ENCODE measurements around the gene TBC1D9B. TPM values are rescaled to one million over a fixed set of nuclear protein-coding genes. Genes with fewer than 3 reads are reported as not detected.

The TBC1D9B gene
- polyA plus RNA-seq, 2 of the 4 experiments (the other 2 are of a cell fraction), result 37.2 to 64.7 TPM

- Histone ChIP-seq H3K4me3 (no peak overlapping the region), H3K4me2 (no peak overlapping the region), H3K9me3 (peaks cover 12% of the 10 kb centered on the region; the same call in 2 of the 3 replicates), H3K4me1 (no peaks in the 10 kb centered on the region), H3K27ac (no peak overlapping the region)
- FAIRE-seq, result no peak
- CTCF ChIA-PET, result interaction anchor here (0.6 to 0.9 kb wide), 2 partner anchors 11 to 398 kb away, joined by 3 to 4 read pairs; no protein-coding TSS in a partner anchor
- DNase-seq (ENCODE audit: low read depth in 1 of 2, low spot score in 1 of 2), result no peak
- no peak for TF ChIP-seq MAZ (IDR thresholded peaks at IDR 0.05; ENCODE audit: borderline replicate concordance, low read depth, low read length)
- TF ChIP-seq FOXS1 (CRISPR knock-in tag; IDR thresholded peaks at IDR 0.05), result no peak
- no peak for TF ChIP-seq RAD21 (conservative IDR thresholded peaks at IDR 0.05 in 1 of 2, IDR thresholded peaks at IDR 0.05 in 1 of 2)
- TF ChIP-seq HOXB5 (CRISPR knock-in tag; IDR thresholded peaks at IDR 0.05), result no peak
- TF ChIP-seq CEBPB (IDR thresholded peaks at IDR 0.05), result no peak
- TF ChIP-seq, protein P1, sequence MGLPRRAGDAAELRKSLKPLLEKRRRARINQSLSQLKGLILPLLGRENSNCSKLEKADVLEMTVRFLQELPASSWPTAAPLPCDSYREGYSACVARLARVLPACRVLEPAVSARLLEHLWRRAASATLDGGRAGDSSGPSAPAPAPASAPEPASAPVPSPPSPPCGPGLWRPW (IDR thresholded peaks at IDR 0.05), result no peak
- TF ChIP-seq, protein P2, sequence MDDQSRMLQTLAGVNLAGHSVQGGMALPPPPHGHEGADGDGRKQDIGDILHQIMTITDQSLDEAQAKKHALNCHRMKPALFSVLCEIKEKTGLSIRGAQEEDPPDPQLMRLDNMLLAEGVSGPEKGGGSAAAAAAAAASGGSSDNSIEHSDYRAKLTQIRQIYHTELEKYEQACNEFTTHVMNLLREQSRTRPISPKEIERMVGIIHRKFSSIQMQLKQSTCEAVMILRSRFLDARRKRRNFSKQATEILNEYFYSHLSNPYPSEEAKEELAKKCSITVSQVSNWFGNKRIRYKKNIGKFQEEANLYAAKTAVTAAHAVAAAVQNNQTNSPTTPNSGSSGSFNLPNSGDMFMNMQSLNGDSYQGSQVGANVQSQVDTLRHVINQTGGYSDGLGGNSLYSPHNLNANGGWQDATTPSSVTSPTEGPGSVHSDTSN (IDR thresholded peaks at IDR 0.05), result no peak
- TF ChIP-seq ZNF302 (CRISPR knock-in tag; IDR thresholded peaks at IDR 0.05), result no peak
- 91% methylated on average over 13 of the region's 13 CpGs for WGBS (ENCODE audit: missing lambda C conversion rate)
- no peak for ATAC-seq
- POLR2A ChIA-PET, result no interaction called here
These were observed 17.8 kb downstream of the TBC1D9B start for GRCh38 chr5:179889885-179890284.

GRCh38 chr5:179887802-179888201, 19.9 kb downstream of the TBC1D9B start:
- ChIA-PET POLR2A (no interaction called here), CTCF (interaction anchor here (1.1 to 1.2 kb wide), 2 partner anchors 37 to 92 kb away, joined by 3 to 4 read pairs; no protein-coding TSS in a partner anchor)
- TF ChIP-seq HDAC2 (IDR thresholded peaks at IDR 0.05) (no peak), HEYL (CRISPR knock-in tag; IDR thresholded peaks at IDR 0.05) (no peak), CEBPB (IDR thresholded peaks at IDR 0.05) (no peak), BHLHE40 (IDR thresholded peaks at IDR 0.05; ENCODE audit: low read depth, low read length) (no peak), JUNB (IDR thresholded peaks at IDR 0.05) (no peak), MAZ (IDR thresholded peaks at IDR 0.05; ENCODE audit: borderline replicate concordance, low read depth, low read length) (no peak), RCOR1 (IDR thresholded peaks at IDR 0.05; ENCODE audit: low read depth, low read length) (no peak), POLR2AphosphoS2 (conservative IDR thresholded peaks at IDR 0.05; ENCODE audit: low read length) (no peak), E2F6 (IDR thresholded peaks at IDR 0.05; ENCODE audit: borderline replicate concordance, low read depth) (no peak), GATA3 (IDR thresholded peaks at IDR 0.05; ENCODE audit: borderline replicate concordance) (no peak), SREBF2 (IDR thresholded peaks at IDR 0.05) (no peak)
- TF ChIP-seq, protein P3, sequence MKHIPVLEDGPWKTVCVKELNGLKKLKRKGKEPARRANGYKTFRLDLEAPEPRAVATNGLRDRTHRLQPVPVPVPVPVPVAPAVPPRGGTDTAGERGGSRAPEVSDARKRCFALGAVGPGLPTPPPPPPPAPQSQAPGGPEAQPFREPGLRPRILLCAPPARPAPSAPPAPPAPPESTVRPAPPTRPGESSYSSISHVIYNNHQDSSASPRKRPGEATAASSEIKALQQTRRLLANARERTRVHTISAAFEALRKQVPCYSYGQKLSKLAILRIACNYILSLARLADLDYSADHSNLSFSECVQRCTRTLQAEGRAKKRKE (CRISPR knock-in tag; IDR thresholded peaks at IDR 0.05; ENCODE audit: low read depth), result no peak
- TF ChIP-seq, protein P1 (IDR thresholded peaks at IDR 0.05), result no peak
- TF ChIP-seq, protein P4, sequence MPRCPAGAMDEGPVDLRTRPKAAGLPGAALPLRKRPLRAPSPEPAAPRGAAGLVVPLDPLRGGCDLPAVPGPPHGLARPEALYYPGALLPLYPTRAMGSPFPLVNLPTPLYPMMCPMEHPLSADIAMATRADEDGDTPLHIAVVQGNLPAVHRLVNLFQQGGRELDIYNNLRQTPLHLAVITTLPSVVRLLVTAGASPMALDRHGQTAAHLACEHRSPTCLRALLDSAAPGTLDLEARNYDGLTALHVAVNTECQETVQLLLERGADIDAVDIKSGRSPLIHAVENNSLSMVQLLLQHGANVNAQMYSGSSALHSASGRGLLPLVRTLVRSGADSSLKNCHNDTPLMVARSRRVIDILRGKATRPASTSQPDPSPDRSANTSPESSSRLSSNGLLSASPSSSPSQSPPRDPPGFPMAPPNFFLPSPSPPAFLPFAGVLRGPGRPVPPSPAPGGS (IDR thresholded peaks at IDR 0.05), result no peak
- FAIRE-seq (no peak), DNase-seq (ENCODE audit: low read depth in 1 of 2, low spot score in 1 of 2) (no peak), ATAC-seq (no peak)
- no peaks in the 10 kb centered on the region for H3K4me1 ChIP-seq
- H3K9me3 ChIP-seq, result peaks cover 33% of the 10 kb centered on the region
- H3K27ac ChIP-seq, result no peak overlapping the region
- WGBS (ENCODE audit: missing lambda C conversion rate), result 91% methylated on average over 6 of the region's 6 CpGs
- no peak overlapping the region for H3K4me3 ChIP-seq
- no peak overlapping the region for H3K4me2 ChIP-seq

DNA sequence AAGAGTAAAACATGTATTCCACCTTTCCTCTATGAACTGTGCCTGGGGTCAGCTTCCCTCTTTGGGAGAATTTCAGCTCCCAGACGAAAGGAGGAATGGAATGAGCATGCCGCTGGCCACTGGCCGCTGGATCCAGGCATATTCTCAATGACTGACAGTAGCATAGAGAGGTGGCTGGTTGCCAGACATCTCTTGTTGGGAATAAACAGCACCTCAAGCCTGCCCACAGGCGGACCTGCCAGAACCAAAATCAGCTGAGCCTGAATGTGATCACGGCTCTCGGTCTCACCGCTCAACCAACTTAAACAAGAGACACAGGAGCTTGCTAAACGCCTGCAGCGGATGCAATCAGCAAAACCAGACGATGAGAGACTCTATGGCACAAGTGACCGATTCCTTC, 20.6 kb downstream of the TBC1D9B start:
- ChIA-PET POLR2A (no interaction called here), CTCF (interaction anchor here (1.1 kb wide), 1 partner anchor 36 kb away, joined by 4 read pairs; no protein-coding TSS in a partner anchor)
- ATAC-seq, result no peak
- TF ChIP-seq ZNF302 (CRISPR knock-in tag; IDR thresholded peaks at IDR 0.05), result no peak
- no peak for TF ChIP-seq RARB (CRISPR knock-in tag; IDR thresholded peaks at IDR 0.05)
- no peak for TF ChIP-seq CHD2 (IDR thresholded peaks at IDR 0.05; ENCODE audit: low read length, partially characterized antibody)
- no peak for TF ChIP-seq NFE2L2 (conservative IDR thresholded peaks at IDR 0.05; ENCODE audit: low read length)
- no peak for TF ChIP-seq HOXA7 (CRISPR knock-in tag; IDR thresholded peaks at IDR 0.05)
- no peak for TF ChIP-seq CBX8 (IDR thresholded peaks at IDR 0.05)
- TF ChIP-seq JUNB (IDR thresholded peaks at IDR 0.05), result no peak
- no peak for TF ChIP-seq CTCF (IDR thresholded peaks at IDR 0.05)
- TF ChIP-seq, protein P2 (IDR thresholded peaks at IDR 0.05), result no peak
- no peak for TF ChIP-seq FOXS1 (CRISPR knock-in tag; IDR thresholded peaks at IDR 0.05)
- TF ChIP-seq RNF2 (IDR thresholded peaks at IDR 0.05; ENCODE audit: borderline replicate concordance, low read depth), result no peak
- no peak for TF ChIP-seq SREBF2 (IDR thresholded peaks at IDR 0.05)
- TF ChIP-seq JUN (IDR thresholded peaks at IDR 0.05), result no peak

More for the DNA sequence above, 20.6 kb downstream of the TBC1D9B start:
- 96% methylated on average over 11 of the region's 11 CpGs for WGBS (ENCODE audit: missing lambda C conversion rate)
- Histone ChIP-seq H3K4me2 (no peak overlapping the region), H3K4me3 (no peak overlapping the region), H3K27ac (no peak overlapping the region), H3K4me1 (no peaks in the 10 kb centered on the region), H3K9me3 (peaks cover 40% of the 10 kb centered on the region)
- FAIRE-seq, result no peak
- DNase-seq (ENCODE audit: low read depth in 1 of 2, low spot score in 1 of 2), result no peak

Data from A549 (cell line).